Subcutaneous adipose tissue (tissue), 4 donors: Measurements from ENCODE around the gene C6orf47. TPM values are rescaled to one million over a fixed set of nuclear protein-coding genes. Genes with fewer than 3 reads are reported as not detected.

ENCODE experiments used
- total RNA-seq, 4 donors: library from RNA; depleted of rRNA; stranded (reverse); fragments of >200 nt; gene quantifications; one replicate each; pipeline ENCODE4 v1.1.0, GENCODE V29; 2016
- TF ChIP-seq, protein P1 (sequence below): fragments of 450-650 bp; IDR thresholded peaks from one replicate; pipeline ENCODE4 v1.5.1; 2016; ENCODE audit warnings: low read depth, mild to moderate bottlenecking, control low read depth, antibody characterized with exemption, moderate library complexity

Gene C6orf47
- total RNA-seq, 4 donors from 2014 or later = 12.9 to 19.2 (median 15.7) TPM

DNA sequence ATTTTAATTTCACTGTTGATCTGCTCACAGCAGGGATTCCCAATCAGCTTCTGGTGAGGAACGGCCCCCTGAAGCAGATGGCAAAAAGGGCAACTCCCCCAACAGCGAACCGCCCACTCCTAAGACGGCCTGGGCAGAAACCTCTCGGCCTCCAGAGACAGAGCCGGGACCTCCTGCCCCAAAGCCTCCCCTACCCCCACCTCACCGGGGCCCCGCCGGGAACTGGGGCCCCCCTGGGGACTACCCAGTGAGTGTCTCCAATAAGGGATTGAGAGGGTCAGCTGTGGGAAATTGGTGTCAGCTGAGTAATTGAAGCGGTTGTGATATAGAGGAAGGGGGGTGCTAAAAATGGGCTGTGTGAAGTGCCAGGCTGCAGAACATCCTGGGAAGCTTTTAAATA lies 33.6 kb downstream of the C6orf47 start:
- TF ChIP-seq, protein P1, sequence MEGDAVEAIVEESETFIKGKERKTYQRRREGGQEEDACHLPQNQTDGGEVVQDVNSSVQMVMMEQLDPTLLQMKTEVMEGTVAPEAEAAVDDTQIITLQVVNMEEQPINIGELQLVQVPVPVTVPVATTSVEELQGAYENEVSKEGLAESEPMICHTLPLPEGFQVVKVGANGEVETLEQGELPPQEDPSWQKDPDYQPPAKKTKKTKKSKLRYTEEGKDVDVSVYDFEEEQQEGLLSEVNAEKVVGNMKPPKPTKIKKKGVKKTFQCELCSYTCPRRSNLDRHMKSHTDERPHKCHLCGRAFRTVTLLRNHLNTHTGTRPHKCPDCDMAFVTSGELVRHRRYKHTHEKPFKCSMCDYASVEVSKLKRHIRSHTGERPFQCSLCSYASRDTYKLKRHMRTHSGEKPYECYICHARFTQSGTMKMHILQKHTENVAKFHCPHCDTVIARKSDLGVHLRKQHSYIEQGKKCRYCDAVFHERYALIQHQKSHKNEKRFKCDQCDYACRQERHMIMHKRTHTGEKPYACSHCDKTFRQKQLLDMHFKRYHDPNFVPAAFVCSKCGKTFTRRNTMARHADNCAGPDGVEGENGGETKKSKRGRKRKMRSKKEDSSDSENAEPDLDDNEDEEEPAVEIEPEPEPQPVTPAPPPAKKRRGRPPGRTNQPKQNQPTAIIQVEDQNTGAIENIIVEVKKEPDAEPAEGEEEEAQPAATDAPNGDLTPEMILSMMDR = no peak

DNA sequence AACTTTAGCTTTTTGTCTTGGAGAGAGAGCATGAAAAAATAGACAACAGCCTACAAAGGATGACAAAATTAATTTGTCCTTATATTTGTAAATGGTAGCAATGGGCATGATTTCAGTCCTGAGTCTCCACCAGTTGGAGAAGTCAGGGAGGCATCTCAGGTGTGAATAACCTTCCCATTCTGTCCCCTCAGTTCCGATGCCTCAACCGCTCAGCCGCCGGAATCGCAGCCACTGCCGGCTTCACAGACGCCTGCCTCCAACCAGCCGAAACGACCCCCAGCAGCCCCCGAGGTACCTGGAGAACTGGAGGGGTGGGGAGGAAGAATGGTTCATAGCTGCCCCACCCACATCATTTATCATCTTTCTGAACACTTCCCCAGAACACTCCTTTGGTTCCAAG lies 36.5 kb downstream of the C6orf47 start:
- TF ChIP-seq, protein P1 = no peak

DNA sequence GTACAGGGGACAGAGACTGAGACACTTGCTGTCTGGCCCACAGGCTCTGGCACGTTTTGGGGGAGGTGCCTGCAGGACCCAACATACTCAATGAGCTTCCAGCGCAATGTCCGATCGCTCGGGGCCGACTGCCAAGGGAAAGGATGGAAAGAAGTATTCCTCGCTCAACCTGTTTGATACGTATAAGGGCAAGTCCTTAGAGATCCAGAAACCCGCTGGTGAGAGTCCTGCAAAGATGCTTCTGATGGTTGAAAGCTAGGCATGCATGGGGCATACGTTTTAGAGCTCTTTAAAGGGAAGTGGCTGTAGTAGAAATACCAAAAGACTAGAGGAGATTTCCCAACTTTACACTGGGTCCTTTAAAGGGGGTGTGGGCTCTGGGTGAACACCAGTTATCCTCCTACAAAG lies 37.9 kb downstream of the C6orf47 start:
- TF ChIP-seq, protein P1 = no peak

DNA sequence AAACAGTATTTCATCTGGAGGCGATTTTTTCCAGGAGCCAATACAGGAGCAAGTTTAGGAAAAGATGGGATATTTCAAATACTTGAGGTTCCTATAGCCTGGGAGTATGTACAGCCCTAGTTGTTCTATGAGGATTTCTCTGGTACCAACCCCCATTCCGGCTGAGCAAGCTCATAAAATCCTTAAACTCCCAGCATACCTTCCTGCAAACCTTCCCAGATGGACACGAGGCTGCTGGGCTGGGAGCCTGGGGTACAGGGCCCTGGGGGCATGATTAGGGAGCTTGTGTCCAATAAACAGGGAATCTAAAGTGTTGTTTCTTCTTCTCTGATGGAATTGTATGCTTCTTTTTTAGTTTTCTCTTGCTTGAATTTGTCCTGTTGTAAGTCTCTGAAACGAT lies 38.6 kb downstream of the C6orf47 start:
- TF ChIP-seq, protein P1 = no peak

DNA sequence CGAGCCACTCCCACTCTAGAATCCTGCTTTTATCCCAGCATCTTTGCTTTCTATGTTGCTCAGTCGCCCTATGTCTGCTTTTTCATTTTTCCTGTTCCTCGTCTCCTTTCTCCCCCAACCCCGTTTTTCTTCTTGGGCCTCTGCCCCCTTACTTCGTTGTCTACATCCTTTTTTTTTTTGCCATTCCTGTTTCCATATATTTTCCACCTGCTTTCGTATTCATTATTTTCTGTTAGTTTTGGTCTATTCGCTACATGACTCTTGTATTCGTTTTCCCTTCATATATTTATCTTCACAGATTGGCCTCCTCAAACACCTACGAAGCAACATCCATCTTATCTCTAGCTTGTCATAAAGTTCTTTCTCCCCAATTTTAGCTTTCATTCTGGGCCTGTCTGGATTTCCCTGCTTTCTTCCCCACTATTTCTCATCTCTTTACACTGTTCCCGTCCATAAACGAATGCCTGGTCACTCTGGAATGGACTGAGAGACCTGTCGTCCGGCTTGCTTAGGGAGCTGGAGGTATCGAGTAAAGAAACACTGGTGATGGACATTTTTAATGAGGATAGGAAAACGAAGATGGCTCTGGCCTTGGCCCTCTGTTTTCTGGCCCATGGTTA lies 39.1 kb downstream of the C6orf47 start:
- TF ChIP-seq, protein P1 = no peak

DNA sequence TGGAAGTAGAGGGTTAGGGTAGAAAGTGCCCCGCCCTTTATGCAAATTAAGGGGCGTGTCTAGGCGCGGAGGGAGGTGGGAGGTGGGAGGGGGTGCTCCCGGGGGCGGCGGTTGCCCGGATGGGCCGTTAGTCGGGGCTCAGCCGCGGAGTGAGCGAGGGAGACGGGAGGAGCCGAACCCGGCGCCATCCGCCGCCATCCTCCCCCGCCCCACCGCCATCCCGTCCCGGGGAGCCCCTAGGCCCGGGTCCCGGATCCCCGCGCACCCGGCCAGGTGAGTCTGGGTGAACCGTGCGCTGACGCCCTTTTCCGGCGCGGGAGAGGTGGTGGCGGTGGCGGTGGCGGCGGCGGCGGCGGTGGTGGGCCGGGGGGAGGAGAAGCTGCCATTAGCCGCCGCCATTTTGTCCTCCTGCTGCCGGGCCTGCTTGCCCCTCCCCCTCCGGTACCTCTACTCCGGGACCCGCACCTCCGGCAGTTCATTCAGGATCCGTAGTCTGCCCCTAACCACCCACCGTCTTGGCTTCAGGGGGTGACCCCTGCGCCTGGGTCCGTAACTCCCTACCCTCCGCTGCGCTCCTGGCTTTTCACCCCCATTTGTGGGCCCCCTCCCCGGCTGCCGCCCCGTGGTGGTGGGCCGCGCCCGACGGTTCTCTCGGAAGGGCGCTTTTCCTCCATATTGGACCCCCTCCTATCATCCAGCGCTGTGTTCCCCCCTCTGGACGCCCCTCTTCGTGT lies 39.8 kb downstream of the C6orf47 start, which contains the start of gene PRRC2A:
Gene PRRC2A (plus strand): TSS at position 130 of the 734 bp plus-strand sequence. CDS start 2,075 bp downstream, outside the sequence.
- TF ChIP-seq, protein P1 = no peak

DNA sequence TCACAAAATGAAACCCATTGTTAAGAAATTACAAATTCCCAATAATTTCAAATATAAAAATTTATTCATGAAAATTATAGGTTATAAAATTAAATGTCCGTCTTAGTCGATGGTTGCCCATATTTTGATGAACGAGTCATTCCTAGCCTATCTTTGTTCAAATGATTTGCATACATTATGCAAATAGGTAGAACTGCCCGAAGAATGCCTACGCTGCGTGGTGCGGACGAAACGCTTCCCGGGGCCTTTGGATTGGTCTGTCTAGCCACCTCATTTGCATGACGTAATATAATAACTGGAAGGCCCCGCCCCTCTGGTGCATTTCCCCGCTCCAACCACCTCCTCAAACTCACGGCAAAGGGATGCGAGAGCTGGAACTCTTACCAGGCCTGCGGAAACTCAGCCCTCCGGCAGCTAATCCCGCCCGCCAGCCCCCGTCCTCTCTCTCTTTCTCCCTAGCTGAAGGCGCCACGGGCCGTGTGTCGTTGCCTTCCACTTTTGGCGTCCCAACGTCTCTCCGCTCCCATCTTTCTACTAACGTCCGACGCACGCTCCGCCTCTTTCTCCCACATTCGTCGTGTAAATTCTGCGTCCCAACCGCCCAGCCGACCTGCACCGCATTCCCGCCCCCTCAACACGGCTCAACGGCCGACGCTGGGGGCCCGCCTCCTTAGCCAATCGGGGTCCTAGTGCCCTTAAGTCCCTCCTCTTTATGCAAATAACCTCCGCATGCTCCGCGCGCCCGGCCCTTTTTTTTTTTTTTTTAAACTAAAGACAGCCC lies 40.6 kb downstream of the C6orf47 start:
- TF ChIP-seq, protein P1 = no peak
